Measurements from ENCODE around the gene RPS6KA5.
"Not testable (repeated sequence)": the region's sequence is repeated elsewhere in the genome, so short reads cannot be mapped to it uniquely, and the experiment has no call there.

The RPS6KA5 gene

GRCh38 chr14:90985601-90986242 lies 74.7 kb downstream of the RPS6KA5 start:
- no peak for DNase-seq (ENCODE audit: low spot score)

- DNase-seq (ENCODE audit: low spot score): no peak
Observed at GRCh38 chr14:90983560-90983959, 76.9 kb downstream of the RPS6KA5 start.

GRCh38 chr14:90981636-90982035 lies 78.8 kb downstream of the RPS6KA5 start:
- no peak for DNase-seq (ENCODE audit: low spot score)

- not testable (repeated sequence) for DNase-seq (ENCODE audit: low spot score)
Observed at GRCh38 chr14:90980636-90981035, 79.8 kb downstream of the RPS6KA5 start.

GRCh38 chr14:90979515-90979914 lies 80.9 kb downstream of the RPS6KA5 start:
- no peak for DNase-seq (ENCODE audit: low spot score)

- no peak for DNase-seq (ENCODE audit: low spot score)
Observed at GRCh38 chr14:90976101-90976500, 84.3 kb downstream of the RPS6KA5 start.

GRCh38 chr14:90971687-90972086 lies 88.8 kb downstream of the RPS6KA5 start:
- no peak for DNase-seq (ENCODE audit: low spot score)

- no peak for DNase-seq (ENCODE audit: low spot score)
Observed at GRCh38 chr14:90970167-90970600, 90.3 kb downstream of the RPS6KA5 start.

- no peak for DNase-seq (ENCODE audit: low spot score)
Observed at GRCh38 chr14:90969531-90970166, 90.8 kb downstream of the RPS6KA5 start.

GRCh38 chr14:90968025-90968424 lies 92.4 kb downstream of the RPS6KA5 start:
- no peak for DNase-seq (ENCODE audit: low spot score)

- no peak for DNase-seq (ENCODE audit: low spot score)
Observed at GRCh38 chr14:90966493-90966892, 93.9 kb downstream of the RPS6KA5 start.

GRCh38 chr14:90965765-90966164 lies 94.7 kb downstream of the RPS6KA5 start:
- DNase-seq (ENCODE audit: low spot score): no peak

- no peak for DNase-seq (ENCODE audit: low spot score)
Observed at GRCh38 chr14:90963343-90963742, 97.1 kb downstream of the RPS6KA5 start.

GRCh38 chr14:90962505-90963109 lies 97.8 kb downstream of the RPS6KA5 start:
- no peak for DNase-seq (ENCODE audit: low spot score)

GRCh38 chr14:90960818-90961217 lies 99.6 kb downstream of the RPS6KA5 start:
- no peak for DNase-seq (ENCODE audit: low spot score)

- no peak for DNase-seq (ENCODE audit: low spot score)
Observed at GRCh38 chr14:90959344-90959743, 101.1 kb downstream of the RPS6KA5 start.

GRCh38 chr14:90956273-90956672 lies 104.2 kb downstream of the RPS6KA5 start:
- no peak for DNase-seq (ENCODE audit: low spot score)

GRCh38 chr14:90953643-90954042 lies 106.8 kb downstream of the RPS6KA5 start:
- not testable (repeated sequence) for DNase-seq (ENCODE audit: low spot score)

GRCh38 chr14:90943367-90943766 lies 117.1 kb downstream of the RPS6KA5 start:
- no peak for DNase-seq (ENCODE audit: low spot score)

GRCh38 chr14:90942511-90942910 lies 117.9 kb downstream of the RPS6KA5 start:
- no peak for DNase-seq (ENCODE audit: low spot score)

GRCh38 chr14:90941706-90942105 lies 118.7 kb downstream of the RPS6KA5 start:
- DNase-seq (ENCODE audit: low spot score): no peak

GRCh38 chr14:90940318-90940962 lies 120.0 kb downstream of the RPS6KA5 start:
- no peak for DNase-seq (ENCODE audit: low spot score)

GRCh38 chr14:90939252-90939795 lies 121.1 kb downstream of the RPS6KA5 start:
- DNase-seq (ENCODE audit: low spot score): not testable (repeated sequence)

Data from NAMALWA (cell line).